A549 treated with Mapracorat at 1 μM for 4 hours (cell line): Measurements from ENCODE around the gene SPDYE3. TPM values are rescaled to one million over a fixed set of nuclear protein-coding genes. Genes with fewer than 3 reads are reported as not detected.

Experiments
- total RNA-seq: library from RNA; stranded (reverse); fragments of 200-300 nt; extraction: Qiagen RNA extraction; gene quantifications from 5 replicates; pipeline ENCODE4 v1.2.3, GENCODE V29; 2022

The SPDYE3 gene, protein sequence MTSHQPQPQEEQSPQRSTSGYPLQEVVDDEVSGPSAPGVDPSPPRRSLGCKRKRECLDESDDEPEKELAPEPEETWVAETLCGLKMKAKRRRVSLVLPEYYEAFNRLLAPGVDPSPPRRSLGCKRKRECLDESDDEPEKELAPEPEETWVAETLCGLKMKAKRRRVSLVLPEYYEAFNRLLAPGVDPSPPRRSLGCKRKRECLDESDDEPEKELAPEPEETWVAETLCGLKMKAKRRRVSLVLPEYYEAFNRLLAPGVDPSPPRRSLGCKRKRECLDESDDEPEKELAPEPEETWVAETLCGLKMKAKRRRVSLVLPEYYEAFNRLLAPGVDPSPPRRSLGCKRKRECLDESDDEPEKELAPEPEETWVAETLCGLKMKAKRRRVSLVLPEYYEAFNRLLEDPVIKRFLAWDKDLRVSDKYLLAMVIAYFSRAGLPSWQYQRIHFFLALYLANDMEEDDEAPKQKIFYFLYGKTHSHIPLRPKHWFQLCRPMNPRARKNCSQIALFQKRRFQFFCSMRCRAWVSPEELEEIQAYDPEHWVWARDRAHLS
- not detected in 5 replicates for total RNA-seq

GRCh38 chr7:100307402-100307801 lies at the start of gene SPDYE3:
SPDYE3 (plus strand) TSS chr7:100307702; CDS start chr7:100307886, 184 bp downstream.

GRCh38 chr7:100358027-100358856 lies 50.7 kb downstream of the SPDYE3 start, which contains the start of gene PILRB:
PILRB (plus strand) TSS chr7:100358117; CDS start chr7:100358303, 186 bp downstream.

Other genes starting within 250 kb of the SPDYE3 start
- gene ZNF3, start 226.0 kb upstream of the SPDYE3 start, total RNA-seq, result 19.3 to 20.9 TPM (median 20.5 TPM) in 5 replicates
- gene COPS6, start 218.7 kb upstream of the SPDYE3 start, total RNA-seq, result 157 to 189 TPM (median 174 TPM) in 5 replicates
- gene MCM7, start 206.3 kb upstream of the SPDYE3 start, total RNA-seq, result 223 to 248 TPM (median 243 TPM) in 5 replicates
- 13.0 to 16.0 TPM (median 14.8 TPM) in 5 replicates for gene AP4M1, start 206.1 kb upstream of the SPDYE3 start, total RNA-seq
- gene TAF6, start 188.3 kb upstream of the SPDYE3 start, total RNA-seq, result 56.8 to 66.8 TPM (median 63.6 TPM) in 5 replicates
- 8.9 to 11.2 TPM (median 11.0 TPM) in 5 replicates for gene CNPY4, start 188.1 kb upstream of the SPDYE3 start, total RNA-seq
- gene MBLAC1, start 180.7 kb upstream of the SPDYE3 start, total RNA-seq, result 2.5 to 3.5 TPM (median 3.1 TPM) in 5 replicates
- 153 to 203 TPM (median 178 TPM) in 5 replicates for gene LAMTOR4, start 158.8 kb upstream of the SPDYE3 start, total RNA-seq
- 9.6 to 15.0 TPM (median 13.6 TPM) in 5 replicates for gene TRAPPC14, start 149.0 kb upstream of the SPDYE3 start, total RNA-seq
- 0.12 to 0.23 TPM (median 0.16 TPM) in 4 of 5 replicates, not detected in the other for gene GAL3ST4, start 139.1 kb upstream of the SPDYE3 start, total RNA-seq
- 0.62 to 1.5 TPM (median 1.0 TPM) in 5 replicates for gene GPC2, start 130.3 kb upstream of the SPDYE3 start, total RNA-seq
- gene STAG3, start 129.8 kb upstream of the SPDYE3 start, total RNA-seq, result 0.06 to 0.41 TPM (median 0.23 TPM) in 5 replicates
- gene PVRIG, start 87.8 kb upstream of the SPDYE3 start, total RNA-seq, result not detected in 5 replicates
- gene PILRB, start 50.4 kb downstream of the SPDYE3 start, total RNA-seq, result 21.1 to 37.1 TPM (median 26.3 TPM) in 5 replicates
- gene PILRA, start 65.8 kb downstream of the SPDYE3 start, total RNA-seq, result 4.1 to 6.3 TPM (median 4.4 TPM) in 5 replicates
- gene ZCWPW1, start 121.0 kb downstream of the SPDYE3 start, total RNA-seq, result 0.85 to 1.9 TPM (median 1.3 TPM) in 5 replicates
- gene MEPCE, start 122.1 kb downstream of the SPDYE3 start, total RNA-seq, result 38.4 to 47.7 TPM (median 42.2 TPM) in 5 replicates
- gene PPP1R35, start 128.8 kb downstream of the SPDYE3 start, total RNA-seq, result 31.6 to 58.1 TPM (median 51.3 TPM) in 5 replicates
- 0.48 to 0.94 TPM (median 0.89 TPM) in 5 replicates for gene SPACDR, start 156.6 kb downstream of the SPDYE3 start, total RNA-seq
- 43.7 to 57.5 TPM (median 54.5 TPM) in 5 replicates for gene TSC22D4, start 171.5 kb downstream of the SPDYE3 start, total RNA-seq
- gene NYAP1, start 176.2 kb downstream of the SPDYE3 start, total RNA-seq, result 2.7 to 6.3 TPM (median 4.1 TPM) in 5 replicates
- 26.8 to 45.2 TPM (median 37.4 TPM) in 5 replicates for gene AGFG2, start 231.5 kb downstream of the SPDYE3 start, total RNA-seq